EH (cell line): ENCODE results near the gene PLAAT5.
"Not testable (repeated sequence)": the region's sequence is repeated elsewhere in the genome, so short reads cannot be mapped to it uniquely, and the experiment has no call there.

ENCODE experiments used
- DNase-seq: peaks from one replicate; pipeline ENCODE4 v3.0.0-alpha.2; 2015; ENCODE audit warnings: low read depth

The PLAAT5 gene

DNA sequence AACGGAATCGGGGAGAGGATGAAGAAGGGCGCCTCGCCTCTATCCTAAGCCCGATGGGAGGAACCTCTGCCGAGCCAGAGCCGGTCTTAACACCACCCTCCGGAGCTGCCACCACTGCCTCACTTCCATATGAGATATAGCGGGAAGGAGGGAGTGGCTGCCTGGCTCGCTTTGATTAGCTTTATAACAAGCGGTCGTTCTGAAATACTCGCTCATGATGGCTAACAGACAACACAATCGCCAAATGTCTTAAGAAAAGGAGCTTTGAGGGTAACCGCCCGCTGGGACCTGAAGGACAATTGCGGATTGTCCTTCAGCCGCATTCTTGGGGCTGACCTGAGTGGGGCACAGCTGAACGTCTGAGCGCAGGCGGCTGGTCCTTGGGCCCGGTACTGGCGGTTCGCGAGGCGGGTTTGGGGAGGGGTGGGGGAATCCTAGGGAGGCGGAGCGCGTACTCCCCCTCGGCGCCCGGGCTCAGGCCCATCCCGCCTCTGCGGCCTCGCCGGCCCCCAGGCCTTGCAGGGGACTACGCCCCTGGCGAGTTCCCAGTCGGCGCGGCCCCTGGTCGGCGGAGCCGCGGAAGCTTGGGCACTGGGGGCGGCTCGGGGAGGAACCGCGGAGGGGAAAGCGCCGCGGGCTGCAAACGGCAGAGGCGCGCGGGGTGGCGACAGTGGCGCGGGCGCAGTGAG is at the start of gene PLAAT5:
Gene PLAAT5 (minus strand): TSS at position 617 of the 689 bp plus-strand sequence. CDS start 133 bp downstream, at position 484.
- DNase-seq, result peak; percentile 5

DNA sequence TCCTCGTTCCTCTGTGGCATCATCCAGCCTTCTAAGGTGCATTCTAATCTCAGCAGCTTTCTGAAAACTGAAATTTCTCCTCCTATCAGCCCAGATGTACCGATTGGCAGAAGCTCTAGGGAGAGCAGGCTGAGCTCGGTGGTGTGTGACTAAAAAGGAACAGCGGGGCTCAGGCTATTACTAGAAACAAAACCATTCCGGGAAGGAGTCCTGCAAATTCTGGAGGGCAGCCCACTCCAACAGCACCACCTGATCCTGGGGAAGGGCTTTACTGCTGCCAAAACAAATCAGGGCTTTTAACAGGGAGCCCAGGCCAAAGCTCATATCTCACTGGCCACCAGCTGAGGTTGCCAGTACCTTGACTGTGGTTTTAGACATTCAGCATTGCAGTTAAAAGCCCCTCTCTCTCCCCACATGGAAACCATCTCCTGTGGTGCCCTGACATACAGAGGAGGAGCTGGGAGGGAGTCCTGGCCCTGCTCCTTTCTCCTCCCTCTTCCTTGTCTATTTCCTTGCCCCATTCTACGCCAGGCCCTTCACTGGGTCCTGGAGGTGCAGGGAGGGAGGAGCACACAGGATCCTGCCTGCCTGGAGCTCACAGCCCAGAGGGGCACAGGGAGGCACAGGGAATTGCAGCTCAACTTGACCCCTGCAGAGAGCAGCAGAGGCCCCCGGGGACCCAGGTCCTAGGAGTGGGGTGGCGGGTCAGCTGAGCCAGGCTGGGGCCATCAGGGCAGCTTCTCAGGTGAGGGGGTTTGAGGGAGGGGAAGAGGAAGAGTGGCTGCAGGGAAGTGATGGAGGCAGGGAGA is 46.5 kb upstream of the PLAAT5 start:
- peak; percentile 48 for DNase-seq

DNA sequence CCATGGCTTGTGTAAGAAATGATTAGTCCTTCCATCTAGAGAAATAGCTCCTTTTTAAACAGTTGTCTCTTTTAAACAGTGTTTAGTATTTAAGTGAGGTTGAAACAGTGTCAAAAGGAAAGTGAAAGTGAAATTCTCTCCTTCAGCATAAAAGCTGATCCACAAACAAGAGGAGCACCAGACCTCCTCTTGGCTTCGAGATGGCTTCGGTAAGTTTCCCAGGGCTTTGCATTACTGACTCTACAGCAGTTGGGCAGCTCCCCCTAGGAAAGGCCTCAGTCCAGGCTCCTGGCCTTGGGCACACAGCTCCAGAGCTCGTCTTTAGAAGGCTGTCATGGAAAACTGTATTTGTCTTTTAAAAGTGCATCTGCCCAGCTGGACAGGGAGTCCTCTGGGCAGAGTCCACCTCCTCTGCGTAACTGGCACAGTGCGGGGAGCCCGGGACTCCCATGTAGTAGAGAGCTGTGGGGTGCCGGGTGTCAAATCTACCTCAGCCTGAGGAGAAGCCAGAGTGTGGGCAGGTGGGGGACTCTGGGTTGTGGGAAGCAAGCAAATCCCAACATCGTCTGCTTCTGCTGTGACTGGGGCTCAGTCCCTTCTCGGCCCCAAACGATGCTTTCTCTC is 45.8 kb upstream of the PLAAT5 start, which contains the start of gene PLAAT4:
Gene PLAAT4 (plus strand): TSS at position 140 of the 624 bp plus-strand sequence. CDS start 61 bp downstream, at position 201.
- DNase-seq, result peak; percentile 63

- DNase-seq, result no peak
Observed at GRCh38 chr11:63535734-63536133, 44.8 kb upstream of the PLAAT5 start.

DNA sequence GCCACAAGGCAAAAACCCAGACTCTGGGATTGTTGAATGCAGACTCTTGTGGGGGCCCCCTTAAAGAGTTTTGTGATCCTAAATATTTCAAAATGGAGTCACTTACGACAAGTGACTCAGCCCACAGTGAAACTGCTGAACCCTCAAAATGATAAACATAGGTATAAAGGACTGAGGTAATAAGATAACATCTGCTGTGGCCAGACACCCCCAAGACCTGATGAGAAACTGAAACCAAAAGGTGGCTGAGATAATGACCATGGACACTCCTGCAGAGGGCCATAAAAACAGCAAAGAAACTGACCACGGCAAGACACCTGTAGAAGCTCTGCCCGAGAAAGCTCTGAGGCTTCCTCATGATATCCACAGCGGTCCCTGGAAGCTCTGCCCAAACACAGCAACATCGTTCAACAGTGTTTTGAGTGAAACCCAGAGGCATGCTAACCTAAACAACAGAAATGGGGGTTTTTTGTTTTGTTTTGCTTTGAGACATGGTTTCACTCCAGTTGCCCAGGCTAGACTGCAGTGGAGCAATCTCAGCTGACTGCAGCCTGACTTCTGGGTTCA is 44.0 kb upstream of the PLAAT5 start:
- no peak for DNase-seq

DNA sequence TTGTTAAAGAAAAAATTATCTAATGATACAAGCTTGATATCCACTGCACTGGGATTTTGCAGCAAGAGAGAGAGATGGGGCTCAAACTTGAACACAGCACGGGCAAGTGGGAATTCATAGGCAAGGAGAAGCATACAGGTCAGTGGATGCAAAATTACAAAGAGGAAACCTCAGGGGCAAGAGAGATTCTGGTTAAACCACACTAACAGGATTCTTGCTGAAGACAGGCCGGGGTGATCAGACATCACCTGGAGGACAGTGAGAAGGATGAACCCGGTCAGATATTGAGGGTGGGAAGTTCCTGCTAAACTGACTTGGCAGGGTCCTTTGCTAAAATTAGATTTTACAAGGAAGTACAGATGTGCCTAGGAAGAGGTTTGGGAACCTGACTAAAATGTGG is 43.1 kb upstream of the PLAAT5 start:
- DNase-seq, result no peak

DNA sequence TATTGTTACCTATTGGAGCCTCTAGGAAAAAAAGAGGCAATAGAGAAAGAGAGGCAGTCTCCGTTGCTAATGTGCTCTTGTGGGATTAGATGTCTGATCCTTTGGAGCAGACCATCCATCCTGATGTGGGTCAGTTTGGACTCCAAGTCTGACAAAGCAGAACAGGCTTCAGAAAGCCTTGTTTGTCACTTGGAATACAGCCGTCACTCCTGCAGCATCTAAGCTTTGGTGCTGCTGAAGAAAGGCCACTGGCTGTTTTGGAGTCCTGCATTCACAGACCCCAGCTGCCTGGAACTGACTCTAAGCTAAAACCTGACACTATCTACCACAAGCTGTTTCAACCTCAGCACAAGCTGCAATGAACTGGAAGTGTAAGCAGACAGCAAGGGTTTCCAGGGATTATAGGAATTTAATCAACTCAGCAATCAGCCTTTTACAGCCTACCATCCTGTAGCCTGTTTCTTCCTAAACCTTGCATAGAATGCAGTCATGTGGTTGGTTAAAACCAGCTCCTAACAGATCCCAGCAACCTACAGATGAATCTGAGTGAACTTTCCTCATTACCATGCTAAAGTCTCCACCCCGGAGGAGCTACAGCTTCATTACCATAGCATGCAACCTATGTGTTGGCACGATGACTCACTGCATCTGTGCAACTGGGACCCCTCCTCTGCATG is 42.0 kb upstream of the PLAAT5 start:
- DNase-seq, result peak; percentile 16

DNA sequence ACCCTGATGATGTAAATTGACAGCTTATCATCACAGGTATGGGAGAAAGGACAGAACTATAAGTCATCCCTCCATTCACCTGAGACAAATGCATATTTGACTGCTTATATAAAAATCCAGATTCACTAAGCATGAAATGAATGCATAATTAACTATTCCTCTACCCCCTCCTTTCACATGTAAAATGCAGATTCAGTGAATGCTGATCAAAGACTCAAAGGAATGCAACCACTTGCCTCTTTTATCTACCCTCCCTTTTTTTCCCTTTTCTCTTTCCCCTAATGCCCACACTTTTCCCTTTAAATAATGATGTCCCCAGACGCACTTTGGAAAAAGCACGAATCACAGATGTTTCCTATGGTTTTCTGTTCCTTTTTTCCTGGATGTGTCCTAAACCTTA is 41.1 kb upstream of the PLAAT5 start:
- DNase-seq, result no peak

- DNase-seq, result peak; percentile 83
Observed at GRCh38 chr11:63531074-63531792, 40.3 kb upstream of the PLAAT5 start.

DNA sequence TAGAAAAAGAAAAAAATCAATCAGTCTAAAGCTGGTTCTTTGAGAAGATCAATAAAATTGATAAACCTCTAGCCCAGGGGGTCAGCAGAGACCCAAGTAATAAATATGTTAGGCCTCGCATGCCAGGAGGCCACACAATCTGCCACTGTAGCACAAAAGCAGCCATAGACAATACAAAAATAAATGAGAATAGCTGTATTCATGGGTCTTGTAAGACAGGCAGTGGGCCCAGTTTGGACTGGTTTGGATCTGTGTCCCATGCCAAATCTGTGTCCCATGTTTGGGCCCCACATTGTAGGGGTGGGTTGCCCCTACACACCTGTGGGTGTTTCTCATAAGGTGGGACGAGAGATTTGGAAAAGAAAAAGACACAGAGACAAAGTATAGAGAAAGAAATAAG is 39.1 kb upstream of the PLAAT5 start:
- no peak for DNase-seq

GRCh38 chr11:63529373-63529772 is 38.4 kb upstream of the PLAAT5 start:
- DNase-seq, result not testable (repeated sequence)

DNA sequence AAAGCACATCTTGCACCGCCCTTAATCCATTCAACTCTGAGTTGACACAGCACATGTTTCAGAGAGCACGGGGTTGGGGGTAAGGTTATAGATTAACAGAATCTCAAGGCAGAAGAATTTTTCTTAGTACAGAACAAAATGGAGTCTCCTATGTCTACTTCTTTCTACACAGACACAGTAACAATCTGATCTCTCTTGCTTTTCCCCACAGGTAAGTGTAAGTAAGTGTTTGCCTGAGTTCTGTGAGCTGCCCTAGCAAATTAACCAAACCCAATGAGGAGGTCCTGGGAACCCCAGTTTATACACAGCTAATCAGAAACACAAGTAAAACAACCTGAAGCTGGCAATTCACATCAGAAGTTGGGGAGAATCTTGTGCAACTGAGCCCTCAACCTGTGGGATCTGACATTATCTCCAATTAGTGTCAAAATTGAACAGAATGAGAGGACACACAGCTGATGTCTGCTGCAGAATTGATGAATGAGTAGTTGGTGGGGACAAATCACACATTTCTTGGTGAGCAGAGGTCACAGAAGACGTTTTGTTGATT is 37.8 kb upstream of the PLAAT5 start:
- DNase-seq, result not testable (repeated sequence)

GRCh38 chr11:63528156-63528555 is 37.2 kb upstream of the PLAAT5 start:
- not testable (repeated sequence) for DNase-seq

- DNase-seq, result no peak
Observed at GRCh38 chr11:63527667-63528066, 36.7 kb upstream of the PLAAT5 start.

DNA sequence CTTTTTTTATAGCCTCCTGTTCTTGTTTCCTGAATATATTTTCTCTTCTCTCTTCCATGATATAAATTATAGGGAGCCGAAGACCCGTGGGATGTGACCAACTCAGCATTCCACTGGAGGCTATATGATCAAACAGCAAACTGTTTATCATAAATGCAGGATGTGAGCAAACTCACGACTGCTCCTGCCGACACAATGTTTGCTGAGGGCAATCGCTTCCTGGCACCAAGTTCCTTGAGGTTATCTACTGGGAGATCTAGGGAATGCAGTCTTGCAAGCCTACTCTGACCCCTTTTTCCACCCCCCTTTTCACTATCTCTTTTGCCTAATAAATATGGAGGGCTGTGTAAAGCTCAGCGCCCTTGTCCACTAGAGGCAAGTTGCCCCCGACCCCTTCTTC is 32.2 kb upstream of the PLAAT5 start:
- DNase-seq, result no peak

DNA sequence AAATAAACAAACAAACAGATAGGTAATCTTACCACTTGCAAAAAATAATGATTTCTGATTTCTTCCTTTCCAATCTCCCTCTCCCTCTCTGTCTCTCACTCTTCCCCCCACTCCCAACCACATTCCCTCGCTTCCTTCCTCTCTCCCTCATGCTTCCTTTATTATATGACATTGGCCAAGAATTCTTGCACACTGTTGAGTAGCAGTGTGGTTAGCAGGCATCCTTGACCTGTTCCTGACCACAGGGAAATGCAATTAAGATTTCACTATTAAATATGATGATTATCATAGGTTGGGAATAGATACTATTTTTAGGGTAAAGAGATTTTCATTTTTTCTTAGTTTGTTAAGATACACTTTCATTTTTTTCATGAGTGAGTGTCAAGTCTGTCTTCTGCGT is 30.9 kb upstream of the PLAAT5 start:
- peak; percentile 38 for DNase-seq

GRCh38 chr11:63520606-63521170 is 29.7 kb upstream of the PLAAT5 start:
- peak; percentile 25 for DNase-seq

DNA sequence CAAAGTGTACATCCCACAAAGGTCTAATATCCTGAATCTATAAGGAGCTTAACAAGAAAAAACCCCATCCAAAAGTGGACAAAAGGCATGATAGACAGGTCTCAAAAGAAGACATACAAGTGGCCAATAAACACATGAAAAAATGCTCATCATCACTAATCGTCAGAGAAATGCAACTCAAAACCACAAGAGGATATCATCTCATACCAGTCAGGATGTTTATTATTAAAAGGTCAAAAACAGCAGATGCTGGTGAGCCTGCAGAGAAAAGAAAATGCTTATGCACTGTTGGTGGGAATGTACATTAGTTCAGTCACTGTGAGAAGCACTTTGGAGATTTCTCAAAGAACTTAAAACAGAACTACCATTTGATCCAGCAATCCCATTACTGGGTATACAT is 27.6 kb upstream of the PLAAT5 start:
- DNase-seq, result peak; percentile 77

- no peak for DNase-seq
Observed at GRCh38 chr11:63517156-63517555, 26.2 kb upstream of the PLAAT5 start.

DNA sequence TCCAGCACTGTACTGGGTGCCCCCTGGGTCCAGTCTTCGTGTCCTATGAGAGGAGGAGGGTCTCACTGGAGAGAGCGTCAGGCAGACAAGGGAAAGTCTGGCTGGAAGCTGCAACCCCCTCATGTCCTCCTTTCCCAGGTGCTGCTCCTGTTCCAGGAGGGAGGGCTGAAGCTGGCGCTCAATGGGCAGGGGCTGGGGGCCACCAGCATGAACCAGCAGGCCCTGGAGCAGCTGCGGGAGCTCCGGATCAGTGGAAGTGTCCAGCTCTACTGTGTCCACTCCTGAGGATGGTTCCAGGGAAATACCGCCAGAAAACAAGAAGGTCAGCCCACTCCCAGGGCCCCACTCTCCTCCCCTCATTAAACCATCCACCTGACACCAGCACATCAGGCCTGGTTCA is 25.1 kb upstream of the PLAAT5 start:
- no peak for DNase-seq

- DNase-seq, result no peak
Observed at GRCh38 chr11:63512816-63513215, 21.8 kb upstream of the PLAAT5 start.
